ENCODE data around the gene CEND1. TPM values are rescaled to one million over a fixed set of nuclear protein-coding genes. Genes with fewer than 3 reads are reported as not detected.

Gene CEND1
- 1 to 10 TPM in 1 of 2 donors, under 1 TPM in 1; 0.18 to 1.6 TPM for total RNA-seq

DNA sequence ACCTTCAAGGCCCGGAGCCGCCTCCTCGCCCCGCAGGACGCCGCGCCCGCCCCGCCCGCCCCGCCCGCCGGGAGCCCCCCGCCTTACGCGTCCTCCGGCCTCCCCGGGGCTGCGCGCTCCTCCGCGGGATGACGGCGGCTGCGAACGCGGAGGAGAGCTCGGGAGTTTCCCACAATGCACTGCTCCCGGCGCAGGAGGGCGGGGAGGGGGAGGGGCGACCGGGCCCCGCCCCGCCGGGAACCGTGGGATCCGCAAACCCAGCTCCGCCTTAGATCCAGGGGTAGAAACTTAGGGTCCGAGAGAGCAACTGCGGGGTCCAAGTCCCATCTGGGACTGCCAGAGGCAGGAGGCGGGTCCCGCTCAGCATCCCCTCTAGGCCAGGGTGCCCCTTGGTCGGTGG is at the start of gene CEND1:
TSS of gene CEND1 (minus strand) at position 148 of the 400 bp plus-strand sequence. CDS start 1,514 bp downstream, outside the sequence.
- no peak for DNase-seq (ENCODE audit: low spot score)
- H3K9me3 ChIP-seq: no peaks in the 10 kb centered on the region
- intact Hi-C loops (cut with DNase I): loop anchor here (10.0 kb wide), 1 partner anchor 125 kb away; no protein-coding TSS in a partner anchor
- no peaks in the 10 kb centered on the region for H3K4me1 ChIP-seq (replicated peaks)
- TF ChIP-seq, protein P1, sequence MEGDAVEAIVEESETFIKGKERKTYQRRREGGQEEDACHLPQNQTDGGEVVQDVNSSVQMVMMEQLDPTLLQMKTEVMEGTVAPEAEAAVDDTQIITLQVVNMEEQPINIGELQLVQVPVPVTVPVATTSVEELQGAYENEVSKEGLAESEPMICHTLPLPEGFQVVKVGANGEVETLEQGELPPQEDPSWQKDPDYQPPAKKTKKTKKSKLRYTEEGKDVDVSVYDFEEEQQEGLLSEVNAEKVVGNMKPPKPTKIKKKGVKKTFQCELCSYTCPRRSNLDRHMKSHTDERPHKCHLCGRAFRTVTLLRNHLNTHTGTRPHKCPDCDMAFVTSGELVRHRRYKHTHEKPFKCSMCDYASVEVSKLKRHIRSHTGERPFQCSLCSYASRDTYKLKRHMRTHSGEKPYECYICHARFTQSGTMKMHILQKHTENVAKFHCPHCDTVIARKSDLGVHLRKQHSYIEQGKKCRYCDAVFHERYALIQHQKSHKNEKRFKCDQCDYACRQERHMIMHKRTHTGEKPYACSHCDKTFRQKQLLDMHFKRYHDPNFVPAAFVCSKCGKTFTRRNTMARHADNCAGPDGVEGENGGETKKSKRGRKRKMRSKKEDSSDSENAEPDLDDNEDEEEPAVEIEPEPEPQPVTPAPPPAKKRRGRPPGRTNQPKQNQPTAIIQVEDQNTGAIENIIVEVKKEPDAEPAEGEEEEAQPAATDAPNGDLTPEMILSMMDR (IDR thresholded peaks at IDR 0.05): no peak
- no peak for TF ChIP-seq POLR2A (IDR thresholded peaks at IDR 0.05)
- no peak for TF ChIP-seq POLR2AphosphoS5 (IDR thresholded peaks at IDR 0.05)
- no peaks in the 10 kb centered on the region for H3K27me3 ChIP-seq (replicated peaks; ENCODE audit: insufficient read depth)
- H3K4me3 ChIP-seq: no peak within 1 kb of the TSS
- H3K27ac ChIP-seq: no peak within 1 kb of the TSS
- H3K36me3 ChIP-seq: no peaks in the 10 kb centered on the region
- 7% methylated on average over 25 of the region's 44 CpGs for WGBS

DNA sequence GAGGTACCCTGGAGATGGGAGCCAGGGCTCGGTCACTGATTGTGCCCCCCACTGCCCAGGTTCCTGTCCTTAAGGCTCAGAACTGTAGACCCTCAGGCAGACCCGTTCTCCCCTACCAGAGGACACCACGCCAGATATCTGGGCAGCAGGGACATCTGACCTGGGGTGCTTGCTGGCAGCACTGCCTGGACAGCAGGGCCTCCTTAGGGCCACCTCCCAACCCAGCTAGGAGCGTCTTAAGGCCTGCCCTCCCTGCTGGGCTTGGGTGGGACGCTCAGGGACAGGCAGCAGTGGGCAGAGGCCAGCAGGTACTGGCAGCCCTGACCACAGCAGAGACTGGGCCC is 49.4 kb upstream of the CEND1 start:
- WGBS: 91% methylated on average over 4 of the region's 5 CpGs
- no peaks in the 10 kb centered on the region for H3K9me3 ChIP-seq
- no peak overlapping the region for H3K4me3 ChIP-seq
- H3K36me3 ChIP-seq: peaks cover 4 to 6% of the 10 kb centered on the region in 2 donors
- TF ChIP-seq, protein P1 (IDR thresholded peaks at IDR 0.05): no peak
- TF ChIP-seq POLR2AphosphoS5 (IDR thresholded peaks at IDR 0.05): no peak
- no peak for TF ChIP-seq POLR2A (IDR thresholded peaks at IDR 0.05)
- no peaks in the 10 kb centered on the region for H3K27me3 ChIP-seq (replicated peaks; ENCODE audit: insufficient read depth)
- no peak for DNase-seq (ENCODE audit: low spot score)
- peaks cover 21% of the 10 kb centered on the region for H3K4me1 ChIP-seq (replicated peaks)
- H3K27ac ChIP-seq: no peak overlapping the region
- intact Hi-C loops (cut with DNase I): no loop called here

DNA sequence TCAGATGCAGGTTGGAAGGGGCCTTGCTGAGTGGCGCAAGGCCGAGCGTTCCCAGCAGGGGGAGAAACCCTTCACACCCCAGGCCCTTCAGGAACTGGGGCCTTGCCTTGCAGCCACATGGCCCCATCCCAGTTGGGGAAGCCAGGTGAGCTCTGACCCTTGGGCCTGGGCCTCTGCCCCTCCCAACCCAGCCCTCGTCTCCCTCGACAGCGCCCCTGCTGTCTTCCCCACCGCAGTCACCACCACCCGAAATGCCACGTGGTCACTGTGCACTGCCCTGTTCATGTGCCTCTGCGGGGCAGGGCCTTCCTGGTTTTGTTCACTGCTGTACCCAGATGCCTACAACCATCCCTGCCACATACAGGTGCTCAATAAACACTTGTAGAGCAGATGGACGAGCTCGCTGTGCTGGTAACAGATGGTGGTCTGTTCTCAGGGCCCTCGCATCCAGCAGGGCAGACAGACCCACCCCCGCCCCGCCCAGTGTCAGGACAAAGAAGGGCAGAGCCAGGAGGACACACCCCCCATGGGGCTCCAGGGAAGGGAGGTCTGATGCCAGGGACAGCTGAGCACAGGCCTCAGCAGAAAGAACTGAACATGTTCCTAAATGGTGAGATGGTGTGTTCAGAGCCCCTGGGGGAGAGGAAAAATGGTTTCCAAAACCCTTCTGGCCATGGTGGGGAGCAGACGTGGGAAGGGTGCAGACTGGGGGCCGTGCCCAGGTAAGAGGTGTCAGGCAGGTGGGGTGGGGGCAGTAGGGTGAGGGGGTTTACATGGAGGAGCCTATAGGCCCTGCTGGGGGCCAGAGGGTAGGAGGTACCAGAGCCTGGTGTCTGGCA is 48.8 kb upstream of the CEND1 start:
- Histone ChIP-seq H3K4me1 (replicated peaks) (peaks cover 22% of the 10 kb centered on the region), H3K27me3 (replicated peaks; ENCODE audit: insufficient read depth) (no peaks in the 10 kb centered on the region), H3K27ac (no peak overlapping the region), H3K4me3 (no peak overlapping the region), H3K36me3 (peaks cover 4 to 6% of the 10 kb centered on the region in 2 donors), H3K9me3 (no peaks in the 10 kb centered on the region)
- WGBS: 67% methylated on average over 17 of the region's 17 CpGs
- intact Hi-C loops (cut with DNase I): no loop called here
- TF ChIP-seq POLR2A (IDR thresholded peaks at IDR 0.05) (no peak), POLR2AphosphoS5 (IDR thresholded peaks at IDR 0.05) (no peak)
- TF ChIP-seq, protein P1 (IDR thresholded peaks at IDR 0.05): peak in 1 of 4 experiments; percentile 7
- DNase-seq (ENCODE audit: low spot score): no peak

DNA sequence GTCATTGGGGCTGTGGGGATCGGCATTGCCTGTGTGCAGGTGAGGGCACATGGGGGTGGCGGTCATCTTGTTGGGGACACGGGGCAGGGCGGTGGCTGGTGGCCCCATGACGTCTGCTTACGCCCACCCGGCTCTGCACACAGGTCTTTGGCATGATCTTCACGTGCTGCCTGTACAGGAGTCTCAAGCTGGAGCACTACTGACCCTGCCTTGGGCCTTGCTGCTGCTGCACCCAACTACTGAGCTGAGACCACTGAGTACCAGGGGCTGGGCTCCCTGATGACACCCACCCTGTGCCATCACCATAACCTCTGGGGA is 48.1 kb upstream of the CEND1 start:
- Histone ChIP-seq H3K9me3 (no peaks in the 10 kb centered on the region), H3K36me3 (peaks cover 4 to 6% of the 10 kb centered on the region in 2 donors), H3K4me3 (no peak overlapping the region), H3K27ac (no peak overlapping the region), H3K4me1 (replicated peaks) (peaks cover 24% of the 10 kb centered on the region), H3K27me3 (replicated peaks; ENCODE audit: insufficient read depth) (no peaks in the 10 kb centered on the region)
- intact Hi-C loops (cut with DNase I): no loop called here
- 82% methylated on average over 8 of the region's 8 CpGs for WGBS
- no peak for TF ChIP-seq POLR2A (IDR thresholded peaks at IDR 0.05)
- no peak for TF ChIP-seq POLR2AphosphoS5 (IDR thresholded peaks at IDR 0.05)
- TF ChIP-seq, protein P1 (IDR thresholded peaks at IDR 0.05): no peak
- DNase-seq (ENCODE audit: low spot score): no peak

Data from prostate gland (tissue), 2 donors.